ENCODE measurements around the gene C19orf18.

- TF ChIP-seq REST (IDR thresholded peaks at IDR 0.05; ENCODE audit: insufficient read depth in 1 of 2, low read depth in 2 of 2, low read length in 1 of 2): no peak
- no peak for TF ChIP-seq POLR2AphosphoS5 (IDR thresholded peaks at IDR 0.05; ENCODE audit: low read depth, low read length)
These were observed 18.5 kb upstream of the C19orf18 start for GRCh38 chr19:57992841-57993240.
